Measurements from ENCODE around the gene ACTR6. TPM values are rescaled to one million over a fixed set of nuclear protein-coding genes. Genes with fewer than 3 reads are reported as not detected.
A peak's percentile ranks its signal among the peaks of the same experiment; 100 is the strongest.

The ACTR6 gene
- total RNA-seq (10 to 100 TPM; 26.8 to 49.8 TPM), polyA plus RNA-seq (ENCODE audit: insufficient read length in 2 of 2) (10 to 100 TPM; 42.1 to 53.4 TPM)
- long read RNA-seq, donor 1, transcript ACTR6-201 (11 exons, 2,464 nt) = major isoform, 11 of 62 reads
- long read RNA-seq, donor 1, partial matches to known transcripts = 50 of 62 reads
- long read RNA-seq, donor 1, other reads (novel, unspliced or antisense) = 0 of 62 reads
- long read RNA-seq, donor 2, transcript ACTR6-201 (11 exons, 2,464 nt) = major isoform, 5 of 11 reads
- long read RNA-seq, donor 2, partial matches to known transcripts = 6 of 11 reads
- long read RNA-seq, donor 2, other reads (novel, unspliced or antisense) = 0 of 11 reads
- long read RNA-seq, donor 3, transcript ACTR6-201 (11 exons, 2,464 nt) = major isoform, 6 of 18 reads
- long read RNA-seq, donor 3, partial matches to known transcripts = 12 of 18 reads
- long read RNA-seq, donor 3, other reads (novel, unspliced or antisense) = 0 of 18 reads
- long read RNA-seq, donor 4, transcript ACTR6-201 (11 exons, 2,464 nt) = major isoform, 8 of 60 reads
- long read RNA-seq, donor 4, partial matches to known transcripts = 50 of 60 reads
- long read RNA-seq, donor 4, other reads (novel, unspliced or antisense) = 0 of 60 reads

DNA sequence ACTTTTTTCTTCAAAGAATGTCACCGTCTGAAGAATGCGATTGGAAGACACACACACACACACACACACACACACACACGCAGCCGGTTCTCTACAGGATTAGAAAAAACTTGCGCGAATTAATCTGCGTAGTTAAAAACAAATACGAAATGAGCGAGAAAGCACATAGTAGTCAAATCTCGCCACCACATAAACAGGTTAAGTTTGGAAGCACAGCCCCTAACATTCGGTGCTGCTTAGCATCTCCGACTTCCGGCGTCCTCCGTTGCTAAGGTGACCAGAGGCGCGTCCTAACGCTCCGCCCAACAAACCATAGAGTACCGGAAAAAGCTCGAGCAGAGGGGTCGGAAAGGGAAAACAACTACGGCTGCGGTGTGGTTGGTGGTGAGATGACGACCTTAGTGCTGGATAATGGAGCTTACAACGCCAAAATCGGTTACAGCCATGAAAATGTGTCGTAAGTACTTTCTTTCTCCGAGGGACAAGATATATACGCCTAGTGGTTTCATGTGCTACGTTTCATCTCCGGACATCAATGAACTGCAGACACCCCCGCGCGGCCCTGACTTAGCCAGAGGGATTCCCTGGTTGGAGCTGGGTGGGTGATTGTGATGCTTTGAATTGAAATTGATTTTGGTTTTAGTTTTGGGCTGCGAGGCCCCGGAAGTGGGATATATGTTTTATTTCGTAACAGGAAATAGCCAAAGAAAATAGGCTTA lies at the start of gene ACTR6:
TSS of gene ACTR6 (plus strand) at position 353 of the 719 bp plus-strand sequence. CDS start at position 390, 37 bp downstream.
- peaks cover 26% of the 10 kb centered on the region for H3K4me1 ChIP-seq (ENCODE audit: control insufficient read depth, insufficient read depth, low read length)
- under 1% methylated on average over 33 of the region's 38 CpGs for WGBS (ENCODE audit: insufficient coverage)
- peak; percentile 92 to 99 (median 98) for DNase-seq (ENCODE audit: low read depth in 4 of 6, low spot score in 6 of 6)

DNA sequence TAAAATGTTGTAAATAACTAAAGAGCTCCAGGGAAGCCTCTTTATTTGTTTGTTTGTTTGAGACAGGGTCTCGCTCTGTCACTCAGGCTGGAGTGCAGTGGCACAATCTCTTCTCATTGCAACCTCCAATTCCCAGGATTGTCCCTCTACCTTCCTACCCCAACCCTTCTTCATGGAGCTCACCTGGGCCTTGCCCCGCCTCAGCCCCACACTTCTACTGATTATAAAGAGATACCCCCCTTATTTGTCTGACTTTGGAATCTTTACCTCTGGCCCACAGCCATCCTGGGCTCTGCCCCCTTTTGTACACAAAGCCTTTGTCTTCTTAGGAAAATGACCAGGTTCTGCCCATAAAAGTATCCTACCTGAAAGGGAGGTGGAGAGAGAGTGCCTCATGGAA lies 48.8 kb upstream of the ACTR6 start:
- Histone ChIP-seq H3K4me1 (ENCODE audit: control insufficient read depth, insufficient read depth, low read length) (no peaks in the 10 kb centered on the region), H3K9me3 (ENCODE audit: control insufficient read depth, insufficient read depth, low read length) (no peaks in the 10 kb centered on the region), H3K27me3 (ENCODE audit: control insufficient read depth, insufficient read depth, low read length) (no peaks in the 10 kb centered on the region), H3K36me3 (ENCODE audit: control insufficient read depth, insufficient read depth, low read length) (no peaks in the 10 kb centered on the region), H3K27ac (ENCODE audit: low read depth, low read length) (no peak overlapping the region), H3K4me3 (ENCODE audit: low read depth, low read length) (no peak overlapping the region)
- no CpG with 5 or more reads among the region's 2 CpGs for WGBS (ENCODE audit: insufficient coverage)
- DNase-seq (ENCODE audit: low read depth in 4 of 6, low spot score in 6 of 6) = no peak

More for the DNA sequence above, at the start of gene ACTR6:
- peak within 1 kb of the TSS; percentile 89 for H3K27ac ChIP-seq (ENCODE audit: low read depth, low read length)
- no peaks in the 10 kb centered on the region for H3K9me3 ChIP-seq (ENCODE audit: control insufficient read depth, insufficient read depth, low read length)
- peaks cover 4% of the 10 kb centered on the region for H3K27me3 ChIP-seq (ENCODE audit: control insufficient read depth, insufficient read depth, low read length)
- peak within 1 kb of the TSS; percentile 93 for H3K4me3 ChIP-seq (ENCODE audit: low read depth, low read length)
- H3K36me3 ChIP-seq (ENCODE audit: control insufficient read depth, insufficient read depth, low read length) = peaks cover 3% of the 10 kb centered on the region

DNA sequence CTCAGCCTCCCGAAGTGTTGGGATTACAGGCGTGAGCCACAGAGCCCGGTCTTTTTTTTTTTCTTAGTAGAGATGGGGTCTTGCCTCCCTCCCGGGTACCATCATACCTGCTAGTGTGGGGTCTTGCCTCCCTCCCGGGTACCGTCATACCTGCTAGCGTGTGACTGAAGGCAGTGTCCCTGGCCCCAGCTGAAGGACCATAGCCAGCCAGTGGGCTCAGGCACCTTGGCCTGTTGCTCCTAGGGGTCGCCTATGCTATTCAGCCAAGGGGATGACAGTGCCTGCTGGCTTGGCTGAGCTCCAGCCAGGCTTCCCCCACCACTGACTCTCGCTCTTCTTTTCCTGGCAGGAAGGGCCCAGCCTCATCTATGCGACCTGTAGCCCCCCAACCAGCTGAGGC lies 47.5 kb upstream of the ACTR6 start:
- 86% methylated on average over 7 of the region's 10 CpGs for WGBS (ENCODE audit: insufficient coverage)
- Histone ChIP-seq H3K4me1 (ENCODE audit: control insufficient read depth, insufficient read depth, low read length) (no peaks in the 10 kb centered on the region), H3K36me3 (ENCODE audit: control insufficient read depth, insufficient read depth, low read length) (no peaks in the 10 kb centered on the region), H3K4me3 (ENCODE audit: low read depth, low read length) (no peak overlapping the region), H3K27me3 (ENCODE audit: control insufficient read depth, insufficient read depth, low read length) (no peaks in the 10 kb centered on the region), H3K9me3 (ENCODE audit: control insufficient read depth, insufficient read depth, low read length) (no peaks in the 10 kb centered on the region), H3K27ac (ENCODE audit: low read depth, low read length) (no peak overlapping the region)
- DNase-seq (ENCODE audit: low read depth in 4 of 6, low spot score in 6 of 6) = no peak

DNA sequence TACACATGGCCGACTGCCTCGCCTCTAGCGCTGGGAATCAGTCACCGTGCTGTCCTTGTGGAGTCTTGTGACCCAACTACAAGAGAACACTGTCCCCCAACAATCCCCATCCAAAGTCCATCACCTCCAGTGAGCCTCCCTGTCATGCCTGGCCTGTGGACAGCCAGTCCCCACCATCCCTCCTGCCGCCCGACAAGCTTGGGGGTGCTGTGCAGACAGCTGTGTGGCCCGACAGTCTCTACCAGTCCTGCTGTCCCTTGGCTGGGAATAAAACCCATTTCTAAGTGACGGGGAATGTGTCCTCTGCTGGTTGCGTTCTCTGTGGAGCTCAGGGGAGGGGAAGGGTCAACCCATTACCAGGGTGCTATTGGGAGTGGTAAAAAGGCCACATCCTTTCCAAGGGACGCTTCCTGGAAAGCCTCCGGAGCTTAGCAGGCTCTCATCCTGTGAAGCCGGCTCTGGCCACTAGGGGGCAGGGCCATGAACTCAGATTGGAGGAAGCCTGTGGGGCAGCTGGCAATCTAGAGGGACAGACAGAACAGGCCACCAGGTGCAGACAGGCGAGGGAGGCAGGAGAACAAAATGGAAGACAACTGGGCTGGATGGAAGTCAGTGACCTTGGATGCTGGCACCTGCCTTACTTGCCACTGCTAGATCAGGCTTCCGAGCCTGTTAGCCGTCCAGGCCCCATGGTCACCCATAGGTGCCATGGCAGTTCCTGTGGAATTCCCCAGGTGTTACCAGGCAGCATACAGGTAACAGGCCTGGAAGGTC lies 46.0 kb upstream of the ACTR6 start:
- WGBS (ENCODE audit: insufficient coverage) = 74% methylated on average over 15 of the region's 15 CpGs
- peak in 2 of 6 donors; percentile 20 to 41 for DNase-seq (ENCODE audit: low read depth in 4 of 6, low spot score in 6 of 6)
- Histone ChIP-seq H3K4me3 (ENCODE audit: low read depth, low read length) (no peak overlapping the region), H3K27ac (ENCODE audit: low read depth, low read length) (no peak overlapping the region), H3K27me3 (ENCODE audit: control insufficient read depth, insufficient read depth, low read length) (no peaks in the 10 kb centered on the region), H3K36me3 (ENCODE audit: control insufficient read depth, insufficient read depth, low read length) (no peaks in the 10 kb centered on the region), H3K4me1 (ENCODE audit: control insufficient read depth, insufficient read depth, low read length) (no peaks in the 10 kb centered on the region), H3K9me3 (ENCODE audit: control insufficient read depth, insufficient read depth, low read length) (no peaks in the 10 kb centered on the region)

DNA sequence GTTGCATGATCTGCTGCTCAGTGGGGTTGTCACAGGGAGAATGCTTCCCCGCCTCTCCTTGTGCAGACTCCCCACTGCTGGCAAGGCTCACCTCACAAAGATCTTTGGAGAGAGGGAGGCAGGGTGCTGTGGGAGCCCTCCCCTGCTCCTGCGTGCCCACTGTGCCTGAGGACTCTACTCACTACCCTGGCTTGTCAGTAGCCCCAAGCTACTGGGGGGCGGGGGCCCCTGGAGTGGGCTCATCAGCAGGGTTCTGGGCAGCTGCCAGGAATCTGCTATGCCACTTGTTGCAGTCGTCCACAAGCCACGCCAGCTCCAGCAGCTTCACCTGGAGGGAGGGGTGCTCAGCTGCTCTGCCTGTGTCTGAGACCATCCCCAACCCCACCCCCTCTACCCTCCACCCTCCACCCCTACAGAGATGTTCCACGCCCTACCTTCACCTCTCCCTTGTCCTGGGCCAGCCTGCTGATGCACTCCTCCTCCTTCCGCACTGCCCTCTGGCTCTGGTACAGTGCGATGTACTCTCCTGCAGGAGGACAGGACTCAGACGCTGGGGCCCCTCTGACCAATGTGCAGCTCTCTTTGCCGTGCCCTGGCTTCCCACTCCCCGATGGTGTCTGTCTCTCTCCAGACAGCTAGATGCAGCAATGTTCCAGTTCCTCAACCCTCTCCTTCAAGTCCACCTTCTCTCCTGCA lies 43.7 kb upstream of the ACTR6 start:
- WGBS (ENCODE audit: insufficient coverage) = 70% methylated on average over 8 of the region's 11 CpGs
- DNase-seq (ENCODE audit: low read depth in 4 of 6, low spot score in 6 of 6) = no peak
- Histone ChIP-seq H3K4me3 (ENCODE audit: low read depth, low read length) (no peak overlapping the region), H3K36me3 (ENCODE audit: control insufficient read depth, insufficient read depth, low read length) (no peaks in the 10 kb centered on the region), H3K27me3 (ENCODE audit: control insufficient read depth, insufficient read depth, low read length) (no peaks in the 10 kb centered on the region), H3K27ac (ENCODE audit: low read depth, low read length) (no peak overlapping the region), H3K4me1 (ENCODE audit: control insufficient read depth, insufficient read depth, low read length) (no peaks in the 10 kb centered on the region), H3K9me3 (ENCODE audit: control insufficient read depth, insufficient read depth, low read length) (no peaks in the 10 kb centered on the region)

DNA sequence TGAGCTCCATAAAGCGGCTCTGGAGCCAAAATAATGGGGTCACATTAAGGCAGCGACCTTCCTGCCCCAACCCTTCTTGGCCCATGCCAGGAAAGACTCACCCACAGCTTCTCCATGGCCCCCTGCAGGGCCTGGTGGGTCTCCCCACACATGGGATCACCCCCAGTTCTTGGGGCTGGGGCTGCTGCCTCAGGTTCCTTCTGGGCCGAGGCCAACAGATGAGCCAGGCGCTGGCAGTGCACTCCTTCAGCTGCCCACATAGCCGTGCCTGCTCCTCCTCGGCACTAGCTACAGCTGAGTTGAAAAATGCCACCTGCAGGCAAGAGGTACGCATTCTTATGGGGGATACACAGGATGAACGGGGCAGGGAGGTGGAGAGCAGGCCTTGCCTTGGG lies 43.2 kb upstream of the ACTR6 start:
- H3K27ac ChIP-seq (ENCODE audit: low read depth, low read length) = no peak overlapping the region
- WGBS (ENCODE audit: insufficient coverage) = 86% methylated on average over 8 of the region's 8 CpGs
- no peaks in the 10 kb centered on the region for H3K4me1 ChIP-seq (ENCODE audit: control insufficient read depth, insufficient read depth, low read length)
- H3K36me3 ChIP-seq (ENCODE audit: control insufficient read depth, insufficient read depth, low read length) = no peaks in the 10 kb centered on the region
- H3K4me3 ChIP-seq (ENCODE audit: low read depth, low read length) = no peak overlapping the region
- no peak for DNase-seq (ENCODE audit: low read depth in 4 of 6, low spot score in 6 of 6)
- no peaks in the 10 kb centered on the region for H3K27me3 ChIP-seq (ENCODE audit: control insufficient read depth, insufficient read depth, low read length)
- no peaks in the 10 kb centered on the region for H3K9me3 ChIP-seq (ENCODE audit: control insufficient read depth, insufficient read depth, low read length)

DNA sequence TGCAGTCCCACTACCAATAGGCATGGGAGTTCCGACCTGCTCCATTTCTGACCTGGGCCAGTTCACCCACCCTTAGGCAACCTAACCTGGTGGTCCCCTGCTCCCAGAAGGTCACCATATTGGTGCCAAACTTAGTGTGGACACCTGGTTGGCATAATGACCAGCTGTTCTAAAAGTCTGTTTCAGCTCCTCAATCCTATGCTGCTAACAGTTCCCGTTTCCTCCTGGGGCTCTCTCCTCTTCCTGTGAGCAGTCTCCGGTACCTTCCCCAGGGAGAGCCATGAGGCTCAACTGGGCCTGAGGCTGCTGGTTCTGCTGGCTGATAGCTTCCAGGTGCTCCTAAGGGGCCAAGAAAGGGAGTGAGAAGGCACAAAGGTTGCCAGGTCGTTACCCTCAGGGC lies 42.1 kb upstream of the ACTR6 start:
- Histone ChIP-seq H3K27me3 (ENCODE audit: control insufficient read depth, insufficient read depth, low read length) (no peaks in the 10 kb centered on the region), H3K9me3 (ENCODE audit: control insufficient read depth, insufficient read depth, low read length) (no peaks in the 10 kb centered on the region), H3K4me1 (ENCODE audit: control insufficient read depth, insufficient read depth, low read length) (no peaks in the 10 kb centered on the region), H3K4me3 (ENCODE audit: low read depth, low read length) (no peak overlapping the region), H3K27ac (ENCODE audit: low read depth, low read length) (no peak overlapping the region), H3K36me3 (ENCODE audit: control insufficient read depth, insufficient read depth, low read length) (no peaks in the 10 kb centered on the region)
- 94% methylated on average over 4 of the region's 4 CpGs for WGBS (ENCODE audit: insufficient coverage)
- DNase-seq (ENCODE audit: low read depth in 4 of 6, low spot score in 6 of 6) = no peak

DNA sequence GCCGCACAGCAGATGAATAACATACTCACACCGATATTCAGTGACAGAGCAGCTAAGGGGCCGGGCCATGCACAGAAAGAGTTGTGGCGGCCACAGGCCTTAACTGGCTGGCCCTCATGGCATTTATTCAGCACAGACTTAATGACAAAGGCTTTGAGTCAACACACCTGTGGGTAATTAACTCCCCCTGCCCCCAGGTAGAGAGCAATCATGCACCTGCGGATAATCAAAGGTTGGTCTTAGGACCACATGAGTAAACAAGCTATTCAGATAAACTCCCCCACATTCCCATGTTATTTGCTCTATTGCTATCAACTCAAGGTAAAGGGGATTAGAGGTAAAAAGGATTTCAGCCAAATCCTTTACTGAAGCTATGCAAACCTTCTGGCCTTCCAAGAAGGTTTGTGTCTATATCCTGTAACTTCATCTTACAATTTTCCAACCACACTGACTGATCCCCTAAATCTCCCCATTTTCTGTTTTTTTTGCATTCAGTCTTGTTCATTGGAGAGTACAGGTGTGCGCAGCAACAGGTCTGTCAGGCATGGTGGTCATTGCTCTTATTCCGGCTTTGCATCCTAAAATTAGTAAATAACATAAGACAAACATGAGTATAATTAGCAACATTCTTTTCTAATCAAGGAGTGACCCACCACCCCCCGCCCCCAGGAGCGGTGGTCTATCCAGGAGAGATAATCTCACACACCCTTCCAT lies 41.1 kb upstream of the ACTR6 start:
- Histone ChIP-seq H3K36me3 (ENCODE audit: control insufficient read depth, insufficient read depth, low read length) (no peaks in the 10 kb centered on the region), H3K9me3 (ENCODE audit: control insufficient read depth, insufficient read depth, low read length) (no peaks in the 10 kb centered on the region), H3K27me3 (ENCODE audit: control insufficient read depth, insufficient read depth, low read length) (no peaks in the 10 kb centered on the region), H3K4me1 (ENCODE audit: control insufficient read depth, insufficient read depth, low read length) (peaks cover 8% of the 10 kb centered on the region), H3K27ac (ENCODE audit: low read depth, low read length) (no peak overlapping the region), H3K4me3 (ENCODE audit: low read depth, low read length) (no peak overlapping the region)
- DNase-seq (ENCODE audit: low read depth in 4 of 6, low spot score in 6 of 6) = no peak
- 100% methylated on average over 4 of the region's 9 CpGs for WGBS (ENCODE audit: insufficient coverage)
